K562 (cell line): ENCODE data around the gene CARMIL3. TPM values are rescaled to one million over a fixed set of nuclear protein-coding genes. Genes with fewer than 3 reads are reported as not detected.

ENCODE experiments used
- ATAC-seq: fragments of 200-7000 bp; cut with Tn5 transposase; 3 replicates; pipeline ENCODE4 v1.9.1; 2020; ENCODE audit warnings: moderate library complexity
- BruUV-seq: library from RNA; stranded (reverse); fragments of 400-500 nt; replicated peaks from 2 replicates; lab custom pipeline; 2021; lab: Mats Ljungman, UMichigan
- CTCF ChIA-PET: fragments of 300-600 bp; formaldehyde crosslinking; extraction: SDS; loops from one replicate; lab custom pipeline; 2021; ENCODE audit warnings: low intra/inter-chr PET ratio; lab: Yijun Ruan, JAX
- POLR2A ChIA-PET: fragments of 300-600, 350-650 bp; sonication (Branson Sonifier 250); formaldehyde crosslinking; extraction: SDS; loops from one replicate; lab custom pipeline; 2021; ENCODE audit warnings: antibody characterized with exemption, inconsistent platforms; lab: Yijun Ruan, JAX
- DNase-seq, 4 experiments: peaks; one replicate each; pipeline versions ENCODE4 v3.0.0 to v3.0.0-alpha.2; 2011 to 2018; ENCODE audit warnings: low spot score in 3 of 4, mixed read lengths in 3 of 4; ENCODE audit errors: extremely low read depth in 1 of 4
- FAIRE-seq: peaks from 2 replicates; lab custom pipeline; 2011; peaks lifted over from hg19 to GRCh38; lab: Jason Lieb, UNC
- H2AFZ ChIP-seq: 2 replicates; pipeline ENCODE4 v1.6.0; 2011; ENCODE audit warnings: low read depth, low read length, control low read depth, inconsistent platforms
- H3K27ac ChIP-seq: fragments of 200-600 bp; 3 replicates; pipeline ENCODE4 v1.8.0; 2011; ENCODE audit warnings: low read depth, mild to moderate bottlenecking, control low read depth, inconsistent platforms, low read length, moderate library complexity, mixed read lengths; ENCODE audit errors: extremely low read depth
- H3K27me3 ChIP-seq, 2 experiments: fragments of 300-600 bp in 1 of 2; 2 replicates in 1 of 2; 3 replicates in 1 of 2; pipeline versions ENCODE4 v1.6.0 to v1.8.0; 2011; ENCODE audit warnings: inconsistent platforms in 2 of 2, low read length in 2 of 2, mild to moderate bottlenecking in 1 of 2, mixed read lengths in 1 of 2, moderate library complexity in 1 of 2; ENCODE audit not compliant: control insufficient read depth in 2 of 2, insufficient read depth in 2 of 2
- H3K36me3 ChIP-seq: fragments of 300-600 bp; 3 replicates; pipeline ENCODE4 v1.8.0; 2011; ENCODE audit warnings: mild to moderate bottlenecking, low read length, inconsistent platforms; ENCODE audit not compliant: control insufficient read depth, insufficient read depth
- H3K4me1 ChIP-seq, 2 experiments: fragments of 200-600 bp in 1 of 2; replicated peaks in 1 of 2; 2 replicates in 1 of 2; 3 replicates in 1 of 2; pipeline versions ENCODE4 v1.5.1 to v1.8.0; 2011; ENCODE audit warnings: inconsistent platforms in 2 of 2, low read length in 2 of 2, mild to moderate bottlenecking in 1 of 2, mixed read lengths in 1 of 2, moderate library complexity in 1 of 2; ENCODE audit not compliant: control insufficient read depth in 2 of 2, insufficient read depth in 2 of 2
- H3K4me2 ChIP-seq: 2 replicates; pipeline ENCODE4 v1.6.1; 2011; ENCODE audit warnings: low read length, control low read depth, inconsistent platforms, mixed read lengths; ENCODE audit not compliant: insufficient read depth
- H3K4me3 ChIP-seq: fragments of 200-600 bp; sonication (generic), shearing (Covaris generic); 2 replicates; pipeline ENCODE4 v1.5.1; 2016; ENCODE audit warnings: control low read depth, inconsistent platforms
- H3K79me2 ChIP-seq: fragments of 200-600 bp; 3 replicates; pipeline ENCODE4 v1.8.0; 2011; ENCODE audit warnings: low read length, inconsistent platforms; ENCODE audit not compliant: control insufficient read depth, insufficient read depth
- H3K9ac ChIP-seq, 2 experiments: 2 replicates each; pipeline versions ENCODE4 v1.6.0 to v1.6.1; 2011; ENCODE audit warnings: low read depth in 2 of 2, low read length in 2 of 2, control low read depth in 1 of 2, inconsistent platforms in 1 of 2, mild to moderate bottlenecking in 1 of 2, mixed read lengths in 1 of 2; ENCODE audit not compliant: insufficient read depth in 1 of 2
- H3K9me1 ChIP-seq: one replicate; pipeline ENCODE4 v1.6.0; 2011; ENCODE audit warnings: inconsistent platforms, mild to moderate bottlenecking, low read length, moderate library complexity; ENCODE audit not compliant: control insufficient read depth, insufficient read depth
- H3K9me3 ChIP-seq: replicated peaks from 2 replicates; pipeline ENCODE4 v1.5.1; 2011; ENCODE audit warnings: low read depth, low read length, inconsistent platforms; ENCODE audit not compliant: control insufficient read depth, insufficient read depth
- H4K20me1 ChIP-seq: replicated peaks from 2 replicates; pipeline ENCODE4 v1.6.1; 2011; ENCODE audit warnings: low read length, inconsistent platforms, mixed read lengths; ENCODE audit not compliant: control insufficient read depth, insufficient read depth
- CHD7 ChIP-seq: fragments of 200-600 bp; sonication (generic); IDR thresholded peaks from one replicate; pipeline ENCODE4 v1.6.1; 2012; ENCODE audit warnings: mild to moderate bottlenecking, low read depth, low read length, inconsistent platforms
- POU5F1 ChIP-seq: fragments of 150-350 bp; IDR thresholded peaks from 2 replicates; pipeline ENCODE4 v1.6.1; 2014; ENCODE audit warnings: borderline replicate concordance, low read length, low read depth, mild to moderate bottlenecking; ENCODE audit not compliant: partially characterized antibody
- RBM15 ChIP-seq: fragments of 200-400 bp; formaldehyde crosslinking; IDR thresholded peaks from 2 replicates; pipeline ENCODE4 v1.6.1; 2018; ENCODE audit warnings: mild to moderate bottlenecking, low read length, moderate library complexity; ENCODE audit not compliant: insufficient read depth
- RFX7 ChIP-seq: fragments of 250-450 bp; sonication (Bioruptor Pico); IDR thresholded peaks from 2 replicates; pipeline ENCODE4 v1.5.1; 2021; ENCODE audit warnings: mild to moderate bottlenecking
- TCF7 ChIP-seq: sonication (generic); IDR thresholded peaks from 2 replicates; pipeline ENCODE4 v1.6.1; 2016; ENCODE audit warnings: antibody characterized with exemption, borderline replicate concordance
- ZBTB12 ChIP-seq: fragments of 250-450 bp; sonication (Bioruptor Pico); IDR thresholded peaks from 2 replicates; pipeline ENCODE4 v1.4.0; 2020
- ZNF24 ChIP-seq: fragments of 450-650 bp; IDR thresholded peaks from 2 replicates; pipeline ENCODE4 v1.6.1; 2016
- WGBS: fragments of 100-300 bp; shearing (Covaris generic); methylation state at CpG from one replicate; pipeline ENCODE4 v1.1.6; 2016; ENCODE audit warnings: low coverage, mixed read lengths; ENCODE audit not compliant: insufficient coverage; ENCODE audit errors: missing lambda C conversion rate; 5-methylcytosine and 5-hydroxymethylcytosine counted together
- in situ Hi-C: fragments of 300-500 bp; cut with MboI; formaldehyde crosslinking; loops from 4 replicates; pipeline ENCODE4 v1.15.0; 2018; ENCODE audit warnings: inconsistent platforms, mixed read lengths
- intact Hi-C: fragments of 100-400 bp; cut with micrococcal nuclease; formaldehyde crosslinking; loops from 2 replicates; pipeline ENCODE4 v1.14.2; 2022
- polyA plus RNA-seq, 8 experiments: library from polyadenylated mRNA; depleted of rRNA in 4 of 8; stranded (reverse) in 5 of 8; unstranded in 3 of 8; fragments of >200 nt; fragmentation: Nextera tagmentation in 2 of 8; fragmentation: Illumina TruSeq in 1 of 8; extraction: Ambion mirVana in 2 of 8; extraction: Trizol in 1 of 8; gene quantifications; 2 replicates each; pipeline versions ENCODE4 v1.2.1 to v1.2.3, GENCODE V29; 2011 to 2014; ENCODE audit warnings: inconsistent platforms in 1 of 8, missing spikeins in 1 of 8
- total RNA-seq, 7 experiments: library from RNA; depleted of rRNA in 6 of 7; stranded (reverse); fragments of >200 nt in 6 of 7; fragmentation: Illumina TruSeq in 2 of 7; extraction: Trizol in 2 of 7; gene quantifications; 2 replicates each; pipeline versions ENCODE4 v1.2.1 to v1.2.3, GENCODE V29; 2011 to 2021; ENCODE audit warnings: low replicate concordance in 1 of 7

Gene CARMIL3
- total and polyA plus RNA-seq, 9 of the 15 experiments (the other 6 are each of a cell fraction or from before 2014, with no cell fraction given), result 0.01 to 0.11 (median 0.05) TPM; not detected in 5

GRCh38 chr14:24055971-24056799 lies 4.4 kb downstream of the CARMIL3 start:
- no peak overlapping the region for H2AFZ ChIP-seq
- no TSS peak for BruUV-seq
- peaks cover 4% of the 10 kb centered on the region for H4K20me1 ChIP-seq
- no peaks in the 10 kb centered on the region for H3K36me3 ChIP-seq
- H3K4me3 ChIP-seq, result no peak overlapping the region
- no peaks in the 10 kb centered on the region for H3K79me2 ChIP-seq
- intact Hi-C loops (no loop called here), in situ Hi-C loops (loop anchor here (5.0 to 10.0 kb wide), 2 partner anchors 36 to 379 kb away; partner anchors contain the start of gene PCK2)
- no peaks in the 10 kb centered on the region for H3K9me3 ChIP-seq
- H3K9me1 ChIP-seq, result no peaks in the 10 kb centered on the region
- ATAC-seq (no peak), DNase-seq (no peak), FAIRE-seq (no peak)
- peaks cover 0 to 25% of the 10 kb centered on the region in 2 experiments; a peak in 2 of 5 replicates for H3K27me3 ChIP-seq
- H3K27ac ChIP-seq, result no peak overlapping the region
- peaks cover 9 to 26% of the 10 kb centered on the region in 2 experiments; a peak in 3 of 5 replicates for H3K4me1 ChIP-seq
- POLR2A ChIA-PET, result interaction anchor here (0.6 to 3.6 kb wide), 2 partner anchors 52 to 190 kb away, joined by 4 to 12 read pairs; no protein-coding TSS in a partner anchor
- H3K4me2 ChIP-seq, result no peak overlapping the region
- H3K9ac ChIP-seq, result no peak overlapping the region; a peak in 1 of 4 replicates
- 3% methylated on average over 5 of the region's 10 CpGs for WGBS
- CTCF ChIA-PET, result no interaction called here
- TF ChIP-seq ZNF24 (no peak), ZBTB12 (CRISPR knock-in tag) (no peak), CHD7 (no peak), RBM15 (no peak), RFX7 (CRISPR knock-in tag) (no peak), POU5F1 (no peak), TCF7 (no peak)
